Body of pancreas (tissue), 4 donors: ENCODE measurements around the gene ZNF672. TPM values are rescaled to one million over a fixed set of nuclear protein-coding genes. Genes with fewer than 3 reads are reported as not detected.

ENCODE experiments used
- ATAC-seq: fragments of 150-250 bp; one replicate; pipeline ENCODE4 v1.9.1; 2016
- DNase-seq, 4 donors: peaks; one replicate each; pipeline ENCODE4 v3.0.0-alpha.2; 2019
- H3K27ac ChIP-seq, 4 donors: fragments of 200-600 bp; sonication (generic); 1 replicate in 3 of 4; 2 replicates in 1 of 4; pipeline versions ENCODE4 v1.5.1 to v1.6.1; 2016 to 2019; ENCODE audit warnings: mild to moderate bottlenecking in 1 of 4, mixed read lengths in 1 of 4, moderate library complexity in 1 of 4
- H3K27me3 ChIP-seq, 2 donors: fragments of 200-600 bp; sonication (generic); one replicate each; pipeline ENCODE4 v1.6.0; 2016; ENCODE audit warnings: mild to moderate bottlenecking in 1 of 2
- H3K36me3 ChIP-seq, 2 donors: fragments of 200-600 bp; sonication (generic); replicated peaks in 1 of 2; 2 replicates each; pipeline ENCODE4 v1.5.1; 2016; ENCODE audit warnings: low read depth in 2 of 2; ENCODE audit not compliant: insufficient read depth in 1 of 2
- H3K4me1 ChIP-seq: fragments of 200-600 bp; sonication (generic); one replicate; pipeline ENCODE4 v1.6.0; 2016
- H3K4me3 ChIP-seq, 2 donors: fragments of 200-600 bp; sonication (generic); 1 replicate in 1 of 2; 2 replicates in 1 of 2; pipeline ENCODE4 v1.5.1; 2016 to 2019
- H3K9me3 ChIP-seq, 3 donors: fragments of 200-600 bp; sonication (generic); 1 replicate in 2 of 3; 2 replicates in 1 of 3; pipeline ENCODE4 v1.5.1; 2016
- CTCF ChIP-seq, 7 experiments: fragments of 450-650 bp in 4 of 7; fragments of 200-600 bp in 3 of 7; sonication (generic) in 3 of 7; IDR thresholded peaks; one replicate each; pipeline ENCODE4 v1.5.1; 2016 to 2019; ENCODE audit warnings: antibody characterized with exemption in 7 of 7
- POLR2A ChIP-seq, 3 donors: fragments of 450-650 bp; IDR thresholded peaks; one replicate each; pipeline ENCODE4 v1.6.1; 2016; ENCODE audit warnings: antibody characterized with exemption in 3 of 3, mild to moderate bottlenecking in 2 of 3
- WGBS, 2 donors: methylation state at CpG; one replicate each; pipeline ENCODE4 v1.1.5; 2017; 5-methylcytosine and 5-hydroxymethylcytosine counted together
- intact Hi-C: fragments of 100-400 bp; cut with DNase I; formaldehyde crosslinking; loops from one replicate; pipeline ENCODE4 v1.15.1; 2023
- microRNA-seq, 2 donors: library from miRNA; unstranded; fragments of <30 nt; microRNA quantifications; one replicate each; pipeline ENCODE4, GENCODE V29; 2016; ENCODE audit warnings: borderline number of aligned reads in 2 of 2, borderline replicate concordance in 2 of 2
- small RNA-seq: library from RNA; depleted of rRNA; stranded (forward); fragments of <200 nt; gene quantifications from one replicate; pipeline ENCODE3, GENCODE V24; 2016
- total RNA-seq, 2 donors: library from RNA; depleted of rRNA; stranded (reverse); fragments of >200 nt; gene quantifications; one replicate each; pipeline ENCODE4 v1.1.0, GENCODE V29; 2016

The ZNF672 gene
- total RNA-seq, 2 donors from 2014 or later: 18.8 to 27.2 TPM

GRCh38 chr1:248892590-248892989 is 54.6 kb downstream of the ZNF672 start:
- H3K27me3 ChIP-seq: no peaks in the 10 kb centered on the region
- no peak overlapping the region for H3K4me3 ChIP-seq
- ATAC-seq (no peak), DNase-seq (no peak)
- TF ChIP-seq CTCF (IDR thresholded peaks at IDR 0.05) (no peak), POLR2A (IDR thresholded peaks at IDR 0.05) (no peak)
- intact Hi-C loops: no loop called here
- 73 to 94% methylated on average over 1 of the region's 1 CpG for WGBS, 2 donors
- no peaks in the 10 kb centered on the region for H3K4me1 ChIP-seq
- no peaks in the 10 kb centered on the region for H3K9me3 ChIP-seq
- H3K27ac ChIP-seq: no peak overlapping the region
- H3K36me3 ChIP-seq: no peaks in the 10 kb centered on the region

DNA sequence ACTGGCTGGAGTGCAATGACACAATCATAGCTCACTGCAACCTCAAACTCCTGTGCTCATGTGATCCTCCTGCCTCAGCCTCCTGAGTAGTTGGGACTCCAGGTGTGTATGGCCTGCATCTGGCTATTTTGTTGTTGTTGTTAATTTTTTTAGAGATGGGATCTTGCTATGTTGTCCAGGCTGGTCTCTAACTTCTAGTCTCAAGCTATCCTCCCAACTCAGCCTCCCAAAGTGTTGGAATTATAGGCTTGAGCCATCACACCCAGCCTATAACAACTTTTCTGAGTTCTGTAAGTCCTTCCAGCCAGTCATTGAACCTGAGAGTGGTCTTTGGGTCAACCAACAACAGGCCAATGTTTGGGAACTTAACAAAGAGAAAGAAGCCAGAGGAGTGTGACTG is 56.8 kb downstream of the ZNF672 start:
- no peak overlapping the region for H3K27ac ChIP-seq
- H3K9me3 ChIP-seq: no peaks in the 10 kb centered on the region
- DNase-seq: no peak
- no peaks in the 10 kb centered on the region for H3K4me1 ChIP-seq
- no peaks in the 10 kb centered on the region for H3K36me3 ChIP-seq
- no peak for TF ChIP-seq CTCF (IDR thresholded peaks at IDR 0.05)
- TF ChIP-seq POLR2A (IDR thresholded peaks at IDR 0.05): no peak
- no peak for ATAC-seq
- intact Hi-C loops: no loop called here
- no peak overlapping the region for H3K4me3 ChIP-seq
- no peaks in the 10 kb centered on the region for H3K27me3 ChIP-seq

DNA sequence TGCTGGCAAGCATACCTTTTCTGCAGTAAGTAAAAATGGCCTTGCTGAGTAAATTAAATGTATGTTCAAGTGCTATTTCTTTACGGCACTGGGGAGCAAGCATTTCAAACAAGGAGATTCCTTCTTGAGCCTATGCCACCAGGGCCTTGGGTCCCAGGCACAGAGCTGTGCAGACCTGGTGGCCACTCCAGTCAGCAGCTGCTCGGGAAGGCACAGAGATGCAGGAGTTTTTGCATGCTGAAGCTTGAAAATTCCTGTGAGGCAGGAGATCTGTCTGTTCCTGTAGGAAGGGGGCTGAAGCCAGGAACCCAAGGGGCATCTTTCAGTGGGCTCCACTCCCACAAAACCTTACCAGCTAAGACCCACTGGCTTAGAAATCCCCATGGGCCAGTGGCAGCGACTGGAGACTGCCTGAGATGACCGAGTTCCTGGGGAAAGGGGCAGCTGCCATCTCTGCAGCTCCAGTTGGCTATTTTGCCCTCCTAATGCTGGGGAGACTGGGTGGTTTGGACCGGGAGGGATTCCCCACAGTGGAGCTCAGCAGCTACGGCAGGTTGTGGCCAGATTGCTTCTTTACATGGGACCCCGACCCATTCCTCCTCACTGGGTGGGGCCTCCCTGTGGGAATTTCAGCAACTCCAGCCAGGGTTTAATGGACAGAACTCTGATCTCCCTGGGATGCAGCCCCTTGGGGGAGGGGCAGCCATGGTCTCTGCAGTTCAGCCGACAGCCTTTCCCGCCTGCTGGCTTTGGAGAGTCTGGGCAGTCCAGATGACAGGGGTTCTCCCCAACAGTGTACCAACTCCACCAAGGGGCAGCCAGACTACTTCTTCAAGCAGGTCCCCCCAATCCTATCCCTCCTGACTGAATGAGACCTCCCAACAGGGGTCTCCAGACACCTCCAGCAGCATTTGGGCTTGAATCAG is 59.7 kb downstream of the ZNF672 start:
- no peak for ATAC-seq
- no peak overlapping the region for H3K27ac ChIP-seq
- H3K27me3 ChIP-seq: no peaks in the 10 kb centered on the region
- DNase-seq: no peak
- WGBS, 2 donors: 76 to 78% methylated on average over 8 to 9 of the region's 9 CpGs
- no peaks in the 10 kb centered on the region for H3K4me1 ChIP-seq
- TF ChIP-seq CTCF (IDR thresholded peaks at IDR 0.05): no peak
- no peak for TF ChIP-seq POLR2A (IDR thresholded peaks at IDR 0.05)
- no peak overlapping the region for H3K4me3 ChIP-seq
- no peaks in the 10 kb centered on the region for H3K36me3 ChIP-seq
- intact Hi-C loops: no loop called here
- H3K9me3 ChIP-seq: no peaks in the 10 kb centered on the region

Small RNAs within 50 kb of the gene (microRNA-seq; reads per million reads assigned to microRNA genes)
- 0 reads per million in 2 donors for gene MIR3124

Small RNAs within 50 kb of the gene (small RNA-seq; reads per million reads assigned to genes)
- gene MIR3124: not detected

Other genes with a start within 250 kb of the ZNF672 start
- not detected for gene OR2T10, start 240.5 kb upstream of the ZNF672 start, total RNA-seq
- gene OR2T11, start 203.1 kb upstream of the ZNF672 start, total RNA-seq: under 1 TPM in 1 of 2 donors, not detected in 1; 0.26 TPM
- gene OR2T35, start 192.9 kb upstream of the ZNF672 start, total RNA-seq: not detected
- gene OR2T27, start 182.7 kb upstream of the ZNF672 start, total RNA-seq: not detected
- not detected for gene OR14I1, start 135.5 kb upstream of the ZNF672 start, total RNA-seq
- not detected for gene LYPD8, start 82.5 kb upstream of the ZNF672 start, total RNA-seq
- 10 to 100 TPM; 13.7 to 14.8 TPM for gene SH3BP5L, start 12.3 kb upstream of the ZNF672 start, total RNA-seq
- 100 to 1,000 TPM in 1 of 2 donors, 10 to 100 TPM in 1; 35.8 to 128 TPM for gene ZNF692, start 20.9 kb downstream of the ZNF672 start, total RNA-seq
- 1 to 10 TPM; 6.3 to 7.5 TPM for gene PGBD2, start 68.0 kb downstream of the ZNF672 start, total RNA-seq